NCI-H1694 (cell line): ENCODE measurements around the gene TMEM147.

ENCODE experiments used
- DNase-seq: peaks from one replicate; lab custom pipeline; 2025; lab: John Stamatoyannopoulos, UW

The TMEM147 gene

GRCh38 chr19:35521124-35521743, 24.2 kb upstream of the TMEM147 start:
- no peak for DNase-seq

- DNase-seq: no peak
Measured at GRCh38 chr19:35522745-35523327, 22.6 kb upstream of the TMEM147 start.

GRCh38 chr19:35524181-35524837, 21.1 kb upstream of the TMEM147 start:
- no peak for DNase-seq

- no peak for DNase-seq
Measured at GRCh38 chr19:35525873-35526272, 19.6 kb upstream of the TMEM147 start.

- DNase-seq: no peak
Measured at GRCh38 chr19:35528218-35529038, 17.0 kb upstream of the TMEM147 start, which contains the start of gene SBSN. Gene SBSN, minus strand, starts transcription at chr19:35528311. Its CDS starts 30 bp downstream, at chr19:35528281.

- no peak for DNase-seq
Measured at GRCh38 chr19:35529241-35530218, 15.9 kb upstream of the TMEM147 start.

GRCh38 chr19:35531291-35531690, 14.1 kb upstream of the TMEM147 start:
- no peak for DNase-seq

GRCh38 chr19:35533201-35533821, 12.1 kb upstream of the TMEM147 start, which contains the start of gene GAPDHS:
Gene GAPDHS, plus strand, starts transcription at chr19:35533456. Its CDS starts 72 bp downstream, at chr19:35533528.
- DNase-seq: no peak

GRCh38 chr19:35533822-35534392, 11.5 kb upstream of the TMEM147 start:
- no peak for DNase-seq

GRCh38 chr19:35534803-35535480, 10.5 kb upstream of the TMEM147 start:
- DNase-seq: no peak

- no peak for DNase-seq
Measured at GRCh38 chr19:35539314-35539713, 6.1 kb upstream of the TMEM147 start.

- no peak for DNase-seq
Measured at GRCh38 chr19:35539850-35540249, 5.6 kb upstream of the TMEM147 start.

- DNase-seq: no peak
Measured at GRCh38 chr19:35540356-35540927, 5.0 kb upstream of the TMEM147 start.

GRCh38 chr19:35542209-35542608, 3.2 kb upstream of the TMEM147 start:
- no peak for DNase-seq

- DNase-seq: no peak
Measured at GRCh38 chr19:35543280-35544109, 1.9 kb upstream of the TMEM147 start.

GRCh38 chr19:35544110-35544802, 1.2 kb upstream of the TMEM147 start:
- no peak for DNase-seq

GRCh38 chr19:35545855-35546381, 492 bp downstream of the TMEM147 start:
- no peak for DNase-seq

GRCh38 chr19:35546532-35546931, 1.1 kb downstream of the TMEM147 start:
- DNase-seq: no peak
